GM19455 (cell line): ENCODE data around the gene RPH3AL.
"Not testable (repeated sequence)": the region's sequence is repeated elsewhere in the genome, so short reads cannot be mapped to it uniquely, and the experiment has no call there.

Source experiments
- ATAC-seq: cut with Tn5 transposase; IDR thresholded peaks from one replicate; pipeline ENCODE4 v1.9.1; 2021; ENCODE audit not compliant: unreplicated experiment

Gene RPH3AL

DNA sequence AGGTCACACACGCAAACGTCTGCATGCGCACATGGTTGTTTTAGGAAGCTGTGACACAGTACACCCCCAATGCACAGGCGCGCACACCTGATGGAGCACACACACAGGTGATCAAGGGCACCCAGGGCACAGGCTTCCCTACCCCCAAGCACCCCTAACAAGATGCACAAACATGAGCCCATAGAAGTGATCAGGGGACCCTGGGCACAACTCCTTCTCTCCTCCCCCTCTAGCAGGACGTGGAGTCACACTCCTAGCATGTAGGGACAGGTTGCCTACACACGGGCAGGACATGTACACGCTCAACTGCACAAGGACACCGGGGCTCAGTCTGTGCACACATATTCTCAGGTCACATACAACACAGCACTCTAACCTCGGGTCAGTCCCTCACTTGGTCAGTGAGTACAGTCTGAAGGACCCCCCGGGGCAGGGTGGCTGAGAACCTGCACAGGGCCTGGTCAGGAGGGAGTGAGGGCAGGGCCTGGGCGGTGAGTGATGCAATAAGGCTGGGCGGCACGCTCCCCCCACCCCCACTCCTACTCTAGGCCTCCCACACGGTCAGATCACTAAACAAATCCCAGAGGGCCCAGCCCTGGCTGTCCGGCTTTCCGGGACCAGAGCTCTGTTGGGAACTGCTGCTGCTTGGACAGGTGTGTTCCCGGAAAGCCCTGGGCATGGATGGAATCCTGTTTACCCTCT lies 170.4 kb downstream of the RPH3AL start:
- no peak for ATAC-seq

DNA sequence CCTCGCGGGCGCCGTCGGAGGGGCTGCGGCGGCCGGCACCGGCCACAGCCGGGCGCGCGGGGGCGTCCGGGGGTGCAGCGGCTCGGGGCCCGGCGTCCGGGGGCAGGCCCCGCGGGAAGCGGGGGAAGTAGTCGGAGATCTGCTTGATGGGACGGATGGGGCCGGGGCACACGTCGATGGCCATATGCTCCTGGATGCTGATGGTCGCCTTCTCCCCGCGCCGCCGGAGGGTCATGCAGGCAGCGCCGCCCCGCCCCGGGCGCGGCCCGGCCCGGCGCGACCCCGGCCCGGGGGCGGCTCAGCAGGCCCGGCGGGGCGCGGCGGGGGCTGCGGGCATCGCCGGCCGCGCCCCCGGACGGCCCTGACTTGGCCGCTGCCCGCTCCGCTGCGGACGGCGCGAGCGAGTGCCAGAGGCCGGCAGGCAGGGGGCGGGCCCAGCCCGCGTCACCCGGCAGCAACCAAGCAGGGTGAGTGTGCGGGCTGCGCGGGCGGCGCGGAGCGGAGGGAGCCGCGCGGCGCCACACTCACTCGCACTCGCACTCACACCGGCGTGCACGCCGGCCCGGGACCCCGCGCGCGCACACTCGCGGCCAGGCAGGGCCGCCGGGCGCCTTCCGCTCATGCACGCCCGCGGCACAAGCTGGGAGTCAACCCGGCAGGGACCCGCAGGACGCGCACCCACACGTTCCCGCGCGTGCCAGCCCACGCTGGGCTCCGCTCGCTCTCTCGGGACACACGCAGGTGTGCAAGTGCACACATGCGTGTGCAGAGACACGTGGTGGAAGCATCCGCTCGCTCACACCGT lies 171.2 kb downstream of the RPH3AL start, which contains the start of gene DOC2B:
Gene DOC2B, minus strand, starts transcription at position 406 of the 805 bp plus-strand sequence. Its CDS starts 171 bp downstream, at position 235.
- ATAC-seq = no peak

DNA sequence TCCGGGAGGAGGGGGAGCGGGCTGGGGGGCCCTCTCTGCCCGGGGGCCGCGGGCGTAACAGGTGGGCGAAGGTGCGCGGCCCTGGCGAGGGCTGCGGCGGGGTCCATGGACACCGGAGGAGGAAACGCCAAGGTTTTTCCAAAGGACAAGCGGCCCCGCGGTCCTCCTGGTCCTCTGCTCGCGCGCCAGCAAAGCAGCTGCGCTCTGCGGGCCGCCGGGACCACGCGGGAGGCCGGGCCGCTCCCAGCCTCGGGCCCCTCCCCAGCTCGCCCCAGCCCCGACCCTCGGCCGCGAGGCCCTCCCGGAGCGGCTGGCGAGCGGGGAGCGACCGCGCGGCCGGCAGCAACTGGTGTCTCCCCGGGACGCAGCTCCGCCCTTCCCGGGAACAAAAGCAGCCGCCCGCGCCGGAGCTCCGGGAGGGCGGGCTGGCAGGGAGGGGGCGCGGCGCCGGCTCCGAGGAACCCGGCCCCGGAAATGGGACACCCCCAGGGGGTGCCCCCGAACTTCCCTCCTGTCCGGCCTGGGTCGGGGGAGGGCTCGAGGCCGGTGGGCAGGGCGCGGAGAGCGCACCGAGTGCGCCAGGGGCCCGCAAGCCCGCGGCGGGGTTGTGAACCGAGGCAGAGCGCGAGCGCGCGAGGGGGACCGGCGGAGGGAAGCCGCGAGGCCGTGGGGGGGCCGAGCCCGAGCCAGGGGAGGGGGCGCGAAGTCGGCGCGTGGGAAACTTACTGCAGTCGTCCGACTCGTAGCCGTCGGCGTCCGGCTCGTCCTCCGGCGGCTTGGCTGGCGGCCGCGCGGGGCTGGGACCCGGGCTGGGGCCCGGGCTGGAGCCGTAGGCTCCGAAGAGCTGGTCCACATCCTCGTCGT lies 172.0 kb downstream of the RPH3AL start:
- no peak for ATAC-seq

DNA sequence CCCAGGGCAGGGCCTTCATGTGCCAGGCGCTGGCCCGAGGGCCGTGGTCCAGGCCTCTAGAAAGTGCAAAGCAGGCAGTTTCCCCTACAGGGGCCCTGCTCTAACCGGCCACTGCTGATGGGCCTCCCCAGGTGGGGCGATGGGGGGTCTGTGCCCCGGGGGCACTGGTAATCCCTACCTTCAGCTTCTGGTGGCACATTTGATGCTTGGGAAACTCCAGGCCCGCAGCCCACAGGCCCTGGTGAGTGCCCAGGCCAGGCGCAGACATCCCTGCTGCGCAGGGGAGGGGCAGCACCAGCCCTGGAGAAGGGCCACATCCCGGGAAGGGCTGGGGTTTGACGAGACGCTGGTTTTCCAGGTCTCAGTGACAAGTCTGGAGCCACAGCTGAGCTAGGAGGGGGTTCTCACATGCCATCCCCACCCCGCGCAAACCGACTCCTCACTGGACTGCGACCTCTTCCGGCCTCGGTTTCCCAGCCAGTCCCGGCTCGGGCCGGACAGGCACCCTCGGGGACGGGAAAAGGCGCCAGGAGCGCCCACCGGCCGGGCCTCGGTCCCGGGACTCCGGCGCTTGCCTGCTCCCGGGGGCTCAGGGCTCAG lies 172.7 kb downstream of the RPH3AL start:
- ATAC-seq = no peak

DNA sequence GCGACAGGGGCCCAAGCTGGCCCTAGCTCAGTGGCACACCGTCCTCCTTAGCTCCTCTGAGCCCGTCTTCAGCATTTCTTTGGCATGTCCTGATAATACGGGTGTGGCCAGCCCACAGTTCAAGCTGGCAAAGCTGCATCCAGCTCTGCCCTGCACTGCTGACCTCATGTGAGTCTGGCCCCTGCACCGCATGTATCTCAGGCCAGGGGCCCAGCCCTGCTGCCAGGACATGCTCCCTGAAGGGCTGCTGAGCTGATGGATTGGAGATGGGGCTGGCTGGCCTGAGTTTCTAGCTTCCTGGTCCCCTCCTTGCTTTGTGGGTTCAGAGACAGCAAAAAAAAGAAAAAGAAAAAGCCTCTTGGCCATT lies 173.6 kb downstream of the RPH3AL start:
- no peak for ATAC-seq

DNA sequence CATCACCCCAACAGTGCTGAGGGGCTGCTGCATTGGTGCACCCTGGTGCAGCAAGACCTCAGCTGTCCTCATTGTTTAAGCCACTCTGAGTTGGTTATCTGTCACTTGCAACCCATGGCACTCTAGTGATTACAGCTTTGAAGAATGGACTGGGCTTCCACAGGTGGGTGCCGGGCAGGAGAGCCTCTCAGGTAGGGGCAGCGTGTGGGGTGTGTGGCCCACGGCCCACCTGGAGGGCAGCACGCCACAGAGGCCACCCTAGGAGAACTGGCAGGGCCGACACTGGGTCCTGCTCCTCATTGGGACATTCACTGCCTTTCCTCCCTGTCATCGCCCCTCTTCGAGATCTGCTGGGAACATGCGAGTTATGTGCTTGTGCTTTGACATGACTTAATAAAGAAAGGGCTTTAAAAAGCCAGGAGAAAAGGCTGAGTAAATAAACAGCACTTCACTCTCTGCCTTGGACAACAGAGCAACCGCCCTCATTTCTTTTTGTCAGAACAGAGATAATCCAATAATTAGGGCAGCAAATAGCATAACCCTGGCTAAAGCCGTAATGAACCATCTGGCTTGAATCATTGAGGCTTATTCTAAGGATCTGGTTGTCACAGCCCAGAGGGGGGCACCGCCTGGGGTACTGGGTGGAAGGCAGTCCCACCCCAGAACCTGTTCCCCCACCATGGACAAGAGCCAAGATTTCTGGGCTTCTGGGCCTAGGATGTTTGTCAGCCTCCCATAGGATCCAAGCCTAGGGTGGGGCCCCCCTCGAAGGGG lies 174.1 kb downstream of the RPH3AL start:
- no peak for ATAC-seq

DNA sequence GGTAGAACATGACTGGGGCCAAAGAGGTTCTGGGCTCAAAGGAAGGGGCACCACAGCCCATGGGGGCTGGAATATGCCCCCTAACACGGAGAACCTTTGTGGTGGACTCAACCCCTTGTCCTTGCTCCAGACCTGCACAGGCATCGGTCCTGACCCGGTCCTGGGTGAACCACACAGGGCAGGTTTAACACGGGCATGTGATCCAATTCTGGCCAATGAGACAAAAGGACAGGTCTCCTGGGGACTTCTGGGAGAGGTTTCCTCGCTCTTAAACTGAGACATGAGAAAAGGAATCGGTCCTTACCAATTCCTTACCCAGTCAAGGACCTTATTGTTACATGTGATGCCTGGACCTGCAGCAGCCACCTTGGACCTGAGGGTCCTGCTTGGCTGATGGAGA lies 174.8 kb downstream of the RPH3AL start:
- no peak for ATAC-seq

DNA sequence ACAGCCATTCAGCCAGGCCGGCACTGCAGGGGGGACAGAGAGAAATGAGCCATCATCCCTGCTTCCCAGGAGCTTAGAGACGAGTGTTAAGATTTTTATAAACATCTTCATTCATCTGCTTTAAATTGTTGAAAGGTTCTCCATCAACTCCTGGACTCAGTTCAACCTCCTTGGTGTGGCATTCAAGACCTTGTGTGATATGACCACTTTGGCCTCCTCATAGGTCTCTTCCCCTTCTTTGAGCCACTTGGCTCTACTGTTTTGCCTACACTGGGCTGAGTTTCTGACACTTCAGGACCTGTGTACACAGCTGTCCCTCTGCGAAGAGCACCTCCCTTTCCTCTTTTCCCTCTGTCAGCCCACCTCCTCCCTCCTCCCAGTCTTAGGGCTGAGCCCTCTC lies 175.5 kb downstream of the RPH3AL start:
- no peak for ATAC-seq

DNA sequence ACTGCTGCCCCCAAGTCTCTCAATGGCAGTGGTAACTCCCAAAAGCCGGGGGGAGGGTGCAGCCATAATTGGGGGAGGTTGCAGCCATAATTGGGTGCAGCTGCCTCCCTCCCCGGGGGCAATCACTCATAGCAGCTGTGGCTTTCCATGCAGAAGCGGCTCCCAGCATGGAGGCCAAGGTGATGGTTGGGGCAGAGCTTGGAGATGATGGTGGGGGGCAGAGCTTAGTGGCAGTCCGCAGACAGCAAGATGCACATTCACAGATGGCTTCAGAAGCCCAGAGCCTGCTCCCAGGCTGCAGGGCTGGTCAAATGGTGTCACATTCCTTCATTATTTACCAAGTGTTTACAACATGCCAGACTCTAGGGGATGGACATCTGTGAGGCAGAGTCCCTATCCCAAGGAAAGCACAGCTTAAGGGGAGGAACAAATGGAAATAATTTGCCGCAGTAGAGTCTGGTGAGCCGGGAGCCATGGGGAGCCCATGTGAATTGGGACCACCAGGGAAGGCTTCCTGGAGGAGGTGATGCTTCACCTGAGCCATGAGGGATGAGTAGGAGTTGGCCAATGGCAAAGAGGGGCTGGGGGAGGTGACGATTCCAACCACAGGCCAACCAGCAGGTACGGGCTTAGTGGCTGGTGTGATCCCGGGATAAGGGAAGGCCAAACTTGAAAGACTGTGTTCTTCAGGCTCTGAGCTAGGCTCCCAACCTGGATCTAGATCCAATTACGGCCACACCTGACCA lies 179.3 kb downstream of the RPH3AL start:
- no peak for ATAC-seq

DNA sequence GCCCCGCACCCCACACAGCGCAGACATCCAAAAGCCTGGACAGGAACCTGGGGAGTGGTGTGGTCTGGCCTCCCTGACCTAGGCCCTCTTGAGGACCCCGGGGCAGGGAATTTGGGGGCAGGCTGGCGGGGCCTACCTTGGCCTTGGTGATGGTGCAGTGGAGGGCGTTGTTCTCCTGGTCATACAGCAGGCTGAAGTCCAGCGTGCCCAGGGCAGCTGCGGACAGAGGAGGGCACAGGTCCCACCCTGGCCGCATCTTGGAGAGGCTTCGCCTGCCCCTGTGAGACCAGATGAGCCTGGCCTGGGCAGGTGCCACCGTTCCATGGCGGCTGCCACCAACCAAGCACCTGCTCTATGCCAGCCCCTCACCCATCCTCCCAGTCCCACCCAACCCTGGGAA lies 180.2 kb downstream of the RPH3AL start:
- ATAC-seq = no peak

DNA sequence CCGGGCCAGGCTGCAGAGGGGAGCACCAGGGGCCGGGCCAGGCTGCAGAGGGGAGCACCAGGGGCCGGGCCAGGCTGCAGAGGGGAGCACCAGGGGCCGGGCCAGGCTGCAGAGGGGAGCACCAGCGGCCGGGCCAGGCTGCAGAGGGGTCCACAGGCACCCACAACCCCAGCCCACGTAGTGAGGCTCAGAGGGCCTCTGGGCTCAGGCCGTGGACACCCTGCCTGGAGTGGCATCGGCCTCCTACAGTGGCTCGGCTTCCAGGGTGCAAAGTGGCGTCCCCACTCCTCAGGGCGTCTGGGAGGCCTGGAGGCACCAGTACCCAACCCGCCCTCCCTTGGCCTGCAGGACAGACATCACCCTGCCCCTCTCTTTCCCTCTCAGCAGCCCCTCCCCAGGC lies 180.7 kb downstream of the RPH3AL start:
- no peak for ATAC-seq

DNA sequence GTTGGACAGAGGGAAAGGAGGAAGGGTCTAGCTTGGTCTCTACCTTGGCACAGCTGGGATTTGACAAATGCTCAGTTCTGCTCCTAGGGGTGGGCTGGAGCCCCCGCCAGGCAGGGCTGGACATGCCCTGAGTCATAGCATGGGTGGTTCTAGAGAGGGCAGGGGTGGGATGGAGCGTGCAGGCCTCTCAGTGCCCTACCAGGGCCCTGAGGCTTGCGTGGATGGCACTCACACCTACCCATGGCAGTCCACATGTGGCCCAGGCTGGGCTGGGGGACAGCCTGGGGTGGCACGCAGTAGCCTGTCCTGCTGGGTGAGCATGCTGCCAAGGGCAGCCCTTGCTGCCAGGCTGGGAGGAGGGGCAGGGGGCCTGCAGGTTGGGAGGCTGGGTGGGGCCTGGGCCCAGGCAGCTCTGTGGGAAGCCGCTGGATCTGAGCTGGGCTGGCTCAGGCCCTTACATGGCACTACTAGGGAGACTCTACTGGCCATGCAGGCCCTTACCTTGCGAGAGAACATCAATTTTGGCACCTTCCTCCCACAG lies 182.4 kb downstream of the RPH3AL start:
- no peak for ATAC-seq

DNA sequence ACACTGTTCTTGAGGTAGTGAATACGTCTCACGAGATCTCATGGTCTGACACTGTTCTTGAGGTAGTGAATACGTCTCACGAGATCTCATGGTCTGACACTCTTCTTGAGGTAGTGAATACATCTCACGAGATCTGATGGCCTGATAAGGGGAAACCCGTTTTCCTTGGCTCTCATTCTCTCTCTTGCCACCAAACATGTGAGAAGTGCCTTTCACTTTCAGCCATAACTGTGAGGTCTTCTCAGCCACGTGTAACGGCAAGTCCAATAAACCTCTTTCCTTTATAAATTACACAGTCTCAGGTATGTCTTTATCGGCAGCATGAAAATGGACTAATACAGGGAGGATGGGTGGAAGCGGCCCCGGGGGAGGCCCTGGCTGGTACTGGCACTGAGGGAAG lies 184.0 kb downstream of the RPH3AL start:
- not testable (repeated sequence) for ATAC-seq

DNA sequence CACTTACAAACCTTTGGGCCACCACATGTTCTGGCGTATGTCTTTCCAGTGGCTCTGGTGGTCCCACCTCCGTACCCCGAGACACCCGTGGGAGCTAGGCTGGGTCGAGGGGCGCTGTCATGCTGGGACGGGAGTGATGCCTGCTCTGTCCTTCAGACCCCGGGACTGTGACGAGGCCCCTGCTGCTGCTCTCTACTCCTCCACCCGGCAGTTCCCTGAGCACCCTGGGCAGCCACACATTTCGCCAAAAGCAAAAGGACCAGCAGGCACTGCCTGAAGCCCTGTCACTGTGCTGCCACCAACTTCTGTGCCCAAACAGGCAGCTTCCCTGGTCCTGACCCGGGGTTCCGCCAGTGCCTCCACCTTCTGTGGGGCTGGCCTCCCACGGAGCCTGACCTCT lies 186.7 kb downstream of the RPH3AL start:
- ATAC-seq = no peak

DNA sequence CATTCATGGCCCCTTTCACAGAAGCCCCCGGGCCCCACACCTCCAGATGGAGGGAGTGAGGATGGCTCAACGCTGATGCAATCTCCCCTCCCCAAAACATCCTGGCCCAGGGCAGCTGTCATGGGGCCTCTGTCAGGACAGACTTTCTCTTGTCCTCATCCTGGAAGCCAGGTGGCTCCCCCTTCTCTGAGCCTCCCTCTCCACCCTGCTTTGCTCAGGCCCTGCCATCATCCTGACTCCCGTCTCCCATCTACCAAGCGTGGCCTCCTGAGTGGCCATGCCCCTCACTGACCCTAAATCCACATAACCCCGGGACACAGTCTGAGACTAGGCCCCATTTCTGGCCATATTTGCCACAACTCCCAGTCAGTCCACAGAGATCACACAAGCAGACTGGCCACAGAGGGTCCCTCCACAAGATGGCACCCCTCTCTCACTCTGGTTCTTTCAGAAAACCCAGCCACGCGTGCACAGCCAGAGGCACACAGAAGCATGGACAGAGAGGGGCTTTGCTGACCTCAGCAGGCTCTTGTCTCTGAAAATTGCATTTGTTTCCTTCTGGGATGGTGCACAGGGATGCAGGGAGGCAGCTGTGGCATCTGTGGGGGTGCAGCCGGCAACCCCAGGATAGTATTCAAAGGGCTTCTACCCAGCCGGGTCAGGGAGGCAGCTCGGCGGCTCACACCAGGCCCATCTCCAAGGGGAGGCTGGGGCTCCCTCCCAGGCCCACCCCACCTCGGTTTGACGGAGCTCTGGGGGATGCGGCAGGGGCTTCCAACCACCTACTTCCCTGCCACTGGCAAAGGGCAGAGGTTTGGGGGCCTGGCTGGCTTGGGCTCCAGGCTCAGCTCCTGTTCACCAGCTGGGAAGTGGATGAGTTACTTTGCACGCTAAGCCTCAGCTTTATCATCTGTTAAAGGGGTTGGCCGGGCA lies 188.0 kb downstream of the RPH3AL start:
- no peak for ATAC-seq

DNA sequence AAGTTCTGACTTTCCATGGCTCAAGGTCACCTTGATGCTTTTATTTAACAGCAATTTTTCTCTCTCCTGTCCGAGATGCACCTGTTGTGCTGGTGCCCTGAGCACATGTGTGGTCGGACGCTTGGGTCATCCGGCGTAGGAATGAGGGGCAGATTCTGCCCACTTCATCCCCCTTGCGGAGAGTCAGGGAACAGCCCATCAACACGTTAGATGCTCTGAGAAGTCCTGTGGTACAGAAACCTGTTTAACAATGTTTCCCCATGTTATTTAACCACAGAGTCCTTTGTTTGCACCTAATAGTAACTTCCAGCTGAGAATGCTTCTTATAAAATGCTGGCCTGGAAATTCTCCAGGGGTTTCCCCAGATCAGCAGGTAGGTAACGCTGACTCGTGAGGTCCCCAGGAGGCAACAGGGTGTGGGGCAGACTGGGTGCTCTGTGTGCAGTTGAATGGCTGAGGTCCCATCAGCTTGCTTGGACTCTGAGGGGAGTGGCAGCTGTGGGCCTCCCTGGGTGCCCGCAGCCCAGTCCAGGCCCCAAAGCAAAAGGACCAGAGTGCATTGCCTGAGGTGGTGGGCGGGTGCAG lies 189.0 kb downstream of the RPH3AL start:
- no peak for ATAC-seq

DNA sequence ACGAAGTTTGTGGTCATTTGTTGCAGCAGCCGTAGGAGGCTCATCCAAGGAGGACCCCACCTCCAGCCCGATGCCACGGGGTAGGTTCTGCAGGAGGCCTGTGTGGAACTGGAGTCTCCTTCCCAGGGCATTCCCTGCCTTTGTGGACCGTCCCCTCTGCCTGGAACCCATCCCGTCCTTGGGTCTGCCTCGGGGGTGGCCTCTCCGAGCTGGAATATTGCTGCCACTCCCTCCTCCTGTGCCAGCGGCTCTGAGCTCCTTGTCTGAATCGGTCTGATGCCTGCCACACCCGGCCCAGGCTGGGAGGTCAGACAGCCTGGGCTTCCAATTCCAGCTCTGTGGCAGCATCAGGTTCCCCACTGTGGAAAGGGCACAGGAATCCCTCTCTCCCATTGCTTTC lies 189.9 kb downstream of the RPH3AL start:
- ATAC-seq = no peak
